H1 (cell line): ENCODE data around the gene CWF19L1. TPM values are rescaled to one million over a fixed set of nuclear protein-coding genes. Genes with fewer than 3 reads are reported as not detected.
"Not testable (repeated sequence)": the region's sequence is repeated elsewhere in the genome, so short reads cannot be mapped to it uniquely, and the experiment has no call there.

Experiments
- CTCF ChIA-PET: fragments of 300-600 bp; sonication (Branson Sonifier 250); formaldehyde crosslinking; loops from one replicate; lab custom pipeline; 2021; ENCODE audit not compliant: partially characterized antibody; lab: Charles Lee
- POLR2A ChIA-PET: fragments of 300-600 bp; sonication (Branson Sonifier 250); formaldehyde crosslinking; loops from one replicate; lab custom pipeline; 2021; ENCODE audit warnings: inconsistent platforms; ENCODE audit not compliant: partially characterized antibody; lab: Charles Lee
- DNase-seq, 2 experiments: peaks; one replicate each; pipeline versions ENCODE4 v3.0.0 to v3.0.0-alpha.2; 2010 to 2022; ENCODE audit warnings: low spot score in 2 of 2, low read depth in 1 of 2, mixed read lengths in 1 of 2
- FAIRE-seq: peaks from 2 replicates; lab custom pipeline; 2011; peaks lifted over from hg19 to GRCh38; lab: Jason Lieb, UNC
- H2AFZ ChIP-seq: 2 replicates; pipeline ENCODE4 v1.8.1; 2012; ENCODE audit warnings: low read length, inconsistent platforms
- H2AK5ac ChIP-seq: 2 replicates; pipeline ENCODE4 v1.6.1; 2013; ENCODE audit warnings: low read depth, low read length
- H2BK120ac ChIP-seq: replicated peaks from 2 replicates; pipeline ENCODE3; 2013; ENCODE audit warnings: low read depth, low read length, inconsistent platforms
- H2BK12ac ChIP-seq: 2 replicates; pipeline ENCODE4 v1.6.1; 2013; ENCODE audit warnings: low read depth, low read length
- H2BK15ac ChIP-seq: 2 replicates; pipeline ENCODE4 v1.6.1; 2013; ENCODE audit warnings: low read length
- H2BK20ac ChIP-seq: 2 replicates; pipeline ENCODE4 v1.6.1; 2013; ENCODE audit warnings: low read length
- H2BK5ac ChIP-seq: 2 replicates; pipeline ENCODE4 v1.6.1; 2013; ENCODE audit warnings: low read depth, low read length
- H3K14ac ChIP-seq: 2 replicates; pipeline ENCODE4 v1.6.1; 2013; ENCODE audit warnings: inconsistent platforms; ENCODE audit not compliant: insufficient read length
- H3K18ac ChIP-seq: 2 replicates; pipeline ENCODE4 v1.6.1; 2013; ENCODE audit warnings: low read length; ENCODE audit errors: extremely low read depth
- H3K23ac ChIP-seq: 2 replicates; pipeline ENCODE4 v1.6.1; 2013; ENCODE audit warnings: inconsistent platforms; ENCODE audit not compliant: insufficient read length
- H3K23me2 ChIP-seq: 2 replicates; pipeline ENCODE4 v1.6.1; 2013; ENCODE audit warnings: low read depth, low read length
- H3K27ac ChIP-seq: 2 replicates; pipeline ENCODE4 v1.6.1; 2011; ENCODE audit warnings: low read depth, low read length, inconsistent platforms
- H3K27me3 ChIP-seq, 4 experiments: replicated peaks in 1 of 4; 1 replicate in 1 of 4; 2 replicates in 3 of 4; pipeline versions ENCODE4 v1.6.1 to v1.8.1; 2011 to 2013; ENCODE audit warnings: low read length in 3 of 4, mild to moderate bottlenecking in 3 of 4, inconsistent platforms in 2 of 4, mixed read lengths in 2 of 4, moderate library complexity in 1 of 4; ENCODE audit not compliant: control insufficient read depth in 3 of 4, insufficient read depth in 3 of 4; ENCODE audit errors: extremely low read depth in 1 of 4
- H3K36me3 ChIP-seq, 4 experiments: 2 replicates each; pipeline versions ENCODE4 v1.6.1 to v1.8.1; 2011 to 2013; ENCODE audit warnings: mild to moderate bottlenecking in 4 of 4, low read length in 3 of 4, moderate library complexity in 2 of 4, control low read depth in 1 of 4, inconsistent platforms in 1 of 4; ENCODE audit not compliant: insufficient read depth in 4 of 4, control insufficient read depth in 2 of 4
- H3K4ac ChIP-seq: replicated peaks from 2 replicates; pipeline ENCODE3; 2013; ENCODE audit warnings: low read length, low read depth, mixed read lengths, inconsistent platforms; ENCODE audit not compliant: insufficient read length
- H3K4me1 ChIP-seq, 4 experiments: replicated peaks in 1 of 4; 1 replicate in 1 of 4; 2 replicates in 3 of 4; pipeline versions ENCODE4 v1.6.1 to v1.8.1; 2011 to 2013; ENCODE audit warnings: low read length in 3 of 4, inconsistent platforms in 2 of 4, mixed read lengths in 1 of 4; ENCODE audit not compliant: insufficient read depth in 4 of 4, control insufficient read depth in 3 of 4
- H3K4me2 ChIP-seq, 2 experiments: 2 replicates each; pipeline versions ENCODE4 v1.6.1 to v1.8.1; 2011 to 2013; ENCODE audit warnings: low read depth in 2 of 2, low read length in 2 of 2, control low read depth in 1 of 2, inconsistent platforms in 1 of 2, mild to moderate bottlenecking in 1 of 2; ENCODE audit not compliant: insufficient read depth in 1 of 2
- H3K4me3 ChIP-seq, 4 experiments: fragments of 200-600, 300-600 bp in 1 of 4; sonication (generic), shearing (Covaris generic), sonication (Bioruptor Twin) in 1 of 4; 2 replicates each; pipeline versions ENCODE4 v1.5.1 to v1.8.1; 2011 to 2016; ENCODE audit warnings: low read length in 4 of 4, low read depth in 3 of 4, control low read depth in 2 of 4, inconsistent platforms in 2 of 4, mild to moderate bottlenecking in 2 of 4, mixed read lengths in 1 of 4, moderate library complexity in 1 of 4; ENCODE audit not compliant: insufficient read depth in 2 of 4; ENCODE audit errors: extremely low read depth in 1 of 4
- H3K56ac ChIP-seq: replicated peaks from 2 replicates; pipeline ENCODE3; 2013; ENCODE audit warnings: low read depth, mild to moderate bottlenecking, mixed read lengths, low read length, inconsistent platforms; ENCODE audit not compliant: insufficient read length
- H3K79me1 ChIP-seq: 2 replicates; pipeline ENCODE4 v1.6.1; 2013; ENCODE audit warnings: low read depth, low read length, control low read depth
- H3K79me2 ChIP-seq, 2 experiments: 2 replicates each; pipeline versions ENCODE4 v1.6.1 to v1.8.1; 2012 to 2013; ENCODE audit warnings: low read length in 2 of 2, mild to moderate bottlenecking in 2 of 2, inconsistent platforms in 1 of 2; ENCODE audit not compliant: insufficient read depth in 2 of 2, control insufficient read depth in 1 of 2
- H3K9ac ChIP-seq, 4 experiments: replicated peaks in 1 of 4; 1 replicate in 1 of 4; 2 replicates in 3 of 4; pipeline versions ENCODE4 v1.6.1 to v1.8.1; 2011 to 2013; ENCODE audit warnings: low read depth in 3 of 4, low read length in 3 of 4, control low read depth in 2 of 4, mild to moderate bottlenecking in 2 of 4, moderate library complexity in 2 of 4, inconsistent platforms in 1 of 4; ENCODE audit errors: extremely low read depth in 1 of 4
- H3K9me3 ChIP-seq, 2 experiments: 2 replicates each; pipeline versions ENCODE4 v1.6.1 to v1.8.1; 2012 to 2013; ENCODE audit warnings: mild to moderate bottlenecking in 2 of 2, moderate library complexity in 2 of 2, control low read depth in 1 of 2, inconsistent platforms in 1 of 2, low read depth in 1 of 2, low read length in 1 of 2, mixed read lengths in 1 of 2; ENCODE audit not compliant: insufficient read depth in 2 of 2
- H4K20me1 ChIP-seq, 2 experiments: replicated peaks in 1 of 2; 2 replicates each; pipeline versions ENCODE3 to v1.8.1; 2011 to 2013; ENCODE audit warnings: inconsistent platforms in 2 of 2, low read length in 2 of 2, mild to moderate bottlenecking in 1 of 2; ENCODE audit not compliant: insufficient read depth in 2 of 2, control insufficient read depth in 1 of 2
- H4K5ac ChIP-seq: 2 replicates; pipeline ENCODE4 v1.6.1; 2013; ENCODE audit warnings: low read length, low read depth, mixed read lengths, inconsistent platforms; ENCODE audit not compliant: insufficient read length
- H4K8ac ChIP-seq: 2 replicates; pipeline ENCODE4 v1.8.0; 2013; ENCODE audit warnings: mild to moderate bottlenecking, moderate library complexity, low read length, inconsistent platforms; ENCODE audit not compliant: insufficient read depth; ENCODE audit errors: extremely low read depth
- H4K91ac ChIP-seq: replicated peaks from 2 replicates; pipeline ENCODE3; 2013; ENCODE audit warnings: low read length, mixed read lengths, inconsistent platforms; ENCODE audit not compliant: insufficient read length
- E2F6 ChIP-seq: IDR thresholded peaks from 2 replicates; pipeline ENCODE4 v1.6.1; 2012; ENCODE audit warnings: inconsistent platforms
- RXRA ChIP-seq: IDR thresholded peaks from 2 replicates; pipeline ENCODE4 v1.6.1; 2011; ENCODE audit warnings: low read depth, mild to moderate bottlenecking, low read length, moderate library complexity; ENCODE audit not compliant: insufficient read depth
- SAP30 ChIP-seq: fragments of 300-600 bp; sonication (generic); IDR thresholded peaks from 2 replicates; pipeline ENCODE4 v1.7.1; 2012; ENCODE audit warnings: low read length, moderate library complexity, mild to moderate bottlenecking, inconsistent platforms; ENCODE audit not compliant: insufficient read depth, insufficient replicate concordance
- SIN3A ChIP-seq, 2 experiments: IDR thresholded peaks in 1 of 2; conservative IDR thresholded peaks in 1 of 2; 2 replicates each; pipeline ENCODE4 v1.6.1; 2011 to 2012; ENCODE audit warnings: low read length in 2 of 2, improper control_type of control experiment in 1 of 2, low read depth in 1 of 2, mild to moderate bottlenecking in 1 of 2
- SIRT6 ChIP-seq: IDR thresholded peaks from one replicate; pipeline ENCODE4 v1.7.1; 2012; ENCODE audit warnings: low read length, inconsistent platforms
- SP4 ChIP-seq: IDR thresholded peaks from 2 replicates; pipeline ENCODE4 v1.6.1; 2012; ENCODE audit warnings: low read length, inconsistent platforms
- WGBS, 2 experiments: shearing (Covaris generic) in 1 of 2; methylation state at CpG; one replicate each; pipeline versions ENCODE4 v1.1.6 to v1.1.7; 2013 to 2015; ENCODE audit warnings: low lambda C conversion rate in 2 of 2, mixed read lengths in 2 of 2, inconsistent platforms in 1 of 2, low coverage in 1 of 2, missing lambda C conversion rate in 1 of 2; ENCODE audit not compliant: insufficient replicate concordance in 2 of 2, insufficient coverage in 1 of 2, insufficient read length in 1 of 2; ENCODE audit errors: extremely low coverage in 1 of 2, missing lambda C conversion rate in 1 of 2; 5-methylcytosine and 5-hydroxymethylcytosine counted together
- polyA plus RNA-seq, 7 experiments: library from polyadenylated mRNA; depleted of rRNA in 3 of 7; stranded (reverse) in 5 of 7; unstranded in 2 of 7; fragments of >200 nt in 5 of 7; fragments of 200-250 nt in 2 of 7; gene quantifications; 1 replicate in 5 of 7; 2 replicates in 1 of 7; 4 replicates in 1 of 7; pipeline versions ENCODE4 v1.2.1 to v1.2.3, GENCODE V29; 2011 to 2013; ENCODE audit warnings: missing spikeins in 2 of 7, mixed read lengths in 2 of 7
- total RNA-seq: library from RNA; stranded (reverse); fragmentation: NEBNext Ultra II Directional; extraction: Animal tissue kit (Norgen Biotek cat#: 25700); gene quantifications from 2 replicates; pipeline ENCODE4 v1.2.1, GENCODE V29; 2021

The CWF19L1 gene
- total and polyA plus RNA-seq, 2 of the 8 experiments (the other 6 are each of a cell fraction or from before 2014, with no cell fraction given), result 11.1 to 29.9 TPM

- no peak for TF ChIP-seq SAP30
- TF ChIP-seq SIN3A (conservative IDR thresholded peaks at IDR 0.05 in 1 of 2, IDR thresholded peaks at IDR 0.05 in 1 of 2; ENCODE audit: low read depth in 1 of 2, low read length in 2 of 2), result no peak
- no peak for TF ChIP-seq SIRT6
- TF ChIP-seq E2F6, result no peak
- no peak for TF ChIP-seq RXRA
- no peak for TF ChIP-seq SP4
Measured at GRCh38 chr10:100293066-100293465, 25.6 kb upstream of the CWF19L1 start (continued).

GRCh38 chr10:100292300-100292699, 24.9 kb upstream of the CWF19L1 start:
- not testable (repeated sequence) for H3K36me3 ChIP-seq, H3K4ac ChIP-seq, H2BK5ac ChIP-seq, DNase-seq, H3K23ac ChIP-seq, H2BK12ac ChIP-seq, H3K18ac ChIP-seq, H2BK15ac ChIP-seq, H3K79me1 ChIP-seq, H3K4me3 ChIP-seq, FAIRE-seq, H3K79me2 ChIP-seq, H4K20me1 ChIP-seq, H2BK120ac ChIP-seq, H3K4me2 ChIP-seq, H4K8ac ChIP-seq, H2BK20ac ChIP-seq, H3K56ac ChIP-seq, H2AFZ ChIP-seq, H3K14ac ChIP-seq, H3K9me3 ChIP-seq, H4K91ac ChIP-seq, H3K23me2 ChIP-seq, H3K9ac ChIP-seq, H3K27ac ChIP-seq, H3K27me3 ChIP-seq, H2AK5ac ChIP-seq, H4K5ac ChIP-seq, H3K4me1 ChIP-seq
- CTCF ChIA-PET, result interaction anchor here (0.6 to 1.5 kb wide), 4 partner anchors 137 to 877 kb away, joined by 3 to 4 read pairs (median 4); no protein-coding TSS in a partner anchor
- POLR2A ChIA-PET, result interaction anchor here (0.9 to 1.5 kb wide), 2 partner anchors 33 to 81 kb away, joined by 3 read pairs; no protein-coding TSS in a partner anchor
- 94% methylated on average over 4 of the region's 4 CpGs; no CpG with 5 or more reads in 1 of the 2 experiments for WGBS, 2 experiments
